H1 (cell line): ENCODE measurements around the gene KLK6.

Source experiments
- ATF2 ChIP-seq: IDR thresholded peaks from 2 replicates; pipeline ENCODE4 v1.6.1; 2012; ENCODE audit warnings: low read length, inconsistent platforms
- BRCA1 ChIP-seq: IDR thresholded peaks from 2 replicates; pipeline ENCODE4 v1.6.1; 2012; ENCODE audit warnings: low read depth, low read length, improper control_type of control experiment
- CEBPB ChIP-seq: IDR thresholded peaks from 2 replicates; pipeline ENCODE4 v1.6.1; 2012; ENCODE audit warnings: low read depth, low read length
- CREB1 ChIP-seq: IDR thresholded peaks from 2 replicates; pipeline ENCODE4 v1.6.1; 2012; ENCODE audit warnings: inconsistent platforms
- CTCF ChIP-seq, 3 experiments: IDR thresholded peaks; 1 replicate in 2 of 3; 2 replicates in 1 of 3; pipeline versions ENCODE4 v1.5.1 to v1.6.1; 2011; ENCODE audit warnings: low read length in 3 of 3, mild to moderate bottlenecking in 3 of 3, inconsistent platforms in 2 of 3, low read depth in 1 of 3, moderate library complexity in 1 of 3; ENCODE audit not compliant: insufficient read depth in 1 of 3; ENCODE audit errors: control extremely low read depth in 1 of 3
- EZH2 ChIP-seq: fragments of 200-600 bp; sonication (generic); IDR thresholded peaks from 2 replicates; pipeline ENCODE4 v1.7.1; 2012; ENCODE audit warnings: low read depth, mild to moderate bottlenecking, moderate library complexity, low read length, inconsistent platforms; ENCODE audit not compliant: severe bottlenecking
- GTF2F1 ChIP-seq: IDR thresholded peaks from 2 replicates; pipeline ENCODE4 v1.6.1; 2012; ENCODE audit warnings: low read depth, low read length, improper control_type of control experiment, borderline replicate concordance
- POLR2A ChIP-seq, 2 experiments: IDR thresholded peaks; 1 replicate in 1 of 2; 2 replicates in 1 of 2; pipeline ENCODE4 v1.6.1; 2011; ENCODE audit warnings: low read depth in 2 of 2, low read length in 2 of 2, mild to moderate bottlenecking in 2 of 2; ENCODE audit errors: control extremely low read depth in 1 of 2
- POLR2AphosphoS5 ChIP-seq: IDR thresholded peaks from 2 replicates; pipeline ENCODE4 v1.6.1; 2011; ENCODE audit warnings: low read depth, low read length
- SIN3A ChIP-seq, 2 experiments: IDR thresholded peaks in 1 of 2; conservative IDR thresholded peaks in 1 of 2; 2 replicates each; pipeline ENCODE4 v1.6.1; 2011 to 2012; ENCODE audit warnings: low read length in 2 of 2, improper control_type of control experiment in 1 of 2, low read depth in 1 of 2, mild to moderate bottlenecking in 1 of 2
- SRF ChIP-seq: IDR thresholded peaks from 2 replicates; pipeline ENCODE4 v1.6.1; 2011; ENCODE audit warnings: mild to moderate bottlenecking, low read depth, low read length, moderate library complexity
- TCF12 ChIP-seq: IDR thresholded peaks from 2 replicates; pipeline ENCODE4 v1.6.1; 2011; ENCODE audit warnings: low read depth, mild to moderate bottlenecking, low read length
- TEAD4 ChIP-seq: IDR thresholded peaks from 2 replicates; pipeline ENCODE4 v1.6.1; 2012; ENCODE audit warnings: low read depth, low read length, inconsistent platforms, mixed read lengths

- TF ChIP-seq TEAD4 (no peak), POLR2AphosphoS5 (no peak), CEBPB (no peak), SRF (no peak), BRCA1 (no peak), CTCF (IDR thresholded peaks at IDR 0.05; ENCODE audit: control extremely low read depth in 1 of 3, insufficient read depth in 1 of 3, low read depth in 1 of 3, low read length in 3 of 3) (no peak), TCF12 (no peak), POLR2A (IDR thresholded peaks at IDR 0.05; ENCODE audit: control extremely low read depth in 1 of 2, low read depth in 2 of 2, low read length in 2 of 2) (no peak), GTF2F1 (no peak), CREB1 (no peak), ATF2 (no peak), EZH2 (no peak), SIN3A (conservative IDR thresholded peaks at IDR 0.05 in 1 of 2, IDR thresholded peaks at IDR 0.05 in 1 of 2; ENCODE audit: low read depth in 1 of 2, low read length in 2 of 2) (no peak)
Measured at GRCh38 chr19:50911206-50912101, 57.9 kb downstream of the KLK6 start, which contains the start of gene KLK4.
